Measurements from ENCODE around the gene MAB21L2. TPM values are rescaled to one million over a fixed set of nuclear protein-coding genes. Genes with fewer than 3 reads are reported as not detected.

The MAB21L2 gene
- polyA plus RNA-seq, 3 donors = not detected

- no peaks in the 10 kb centered on the region for H3K4me1 ChIP-seq (ENCODE audit: control insufficient read depth in 1 of 2, insufficient read depth in 2 of 2, low read length in 2 of 2)
- intact Hi-C loops (cut with micrococcal nuclease) = no loop called here
- no peak overlapping the region for H3K4me3 ChIP-seq (replicated peaks in 1 of 3; ENCODE audit: low read depth in 2 of 3, low read length in 3 of 3)
- no peak overlapping the region for H2AFZ ChIP-seq (ENCODE audit: insufficient read depth, low read depth, low read length, poor library complexity, severe bottlenecking)
- H3K27me3 Mint-ChIP-seq (ENCODE audit: low read depth in 3 of 3) = no peaks in the 10 kb centered on the region
- H3K27ac Mint-ChIP-seq = no peak overlapping the region
- H3K9ac ChIP-seq (ENCODE audit: insufficient read depth, low read length, poor library complexity, severe bottlenecking) = no peak overlapping the region
- peaks cover 0 to 3% of the 10 kb centered on the region in 2 donors for H3K36me3 Mint-ChIP-seq
- no peak for DNase-seq
- no peaks in the 10 kb centered on the region for H3K36me3 ChIP-seq (replicated peaks in 1 of 2; ENCODE audit: control insufficient read depth in 1 of 2, insufficient read depth in 2 of 2, low read length in 2 of 2)
- H3K4me3 Mint-ChIP-seq = no peak overlapping the region
- H3K9me3 ChIP-seq (replicated peaks in 1 of 2; ENCODE audit: control insufficient read depth in 1 of 2, insufficient read depth in 1 of 2, low read length in 2 of 2) = no peaks in the 10 kb centered on the region
- 69% methylated on average over 2 of the region's 4 CpGs for WGBS (ENCODE audit: insufficient coverage)
- H3K4me1 Mint-ChIP-seq = no peaks in the 10 kb centered on the region
- H3K27me3 ChIP-seq (ENCODE audit: control insufficient read depth in 2 of 2, insufficient read depth in 2 of 2, low read length in 2 of 2) = no peaks in the 10 kb centered on the region
- no peak for TF ChIP-seq CTCF (IDR thresholded peaks at IDR 0.05)
- no peak overlapping the region for H3K4me2 ChIP-seq (replicated peaks; ENCODE audit: extremely low read depth, low read length, poor library complexity, severe bottlenecking)
- H4K20me1 ChIP-seq (ENCODE audit: insufficient read depth, low read length) = no peaks in the 10 kb centered on the region
- H3K79me2 ChIP-seq (ENCODE audit: insufficient read depth, low read length) = no peaks in the 10 kb centered on the region
- no peaks in the 10 kb centered on the region for H3K9me3 Mint-ChIP-seq
- no peak overlapping the region for H3K27ac ChIP-seq (ENCODE audit: low read depth in 1 of 2, low read length in 2 of 2)
Observed at GRCh38 chr4:150569998-150570535, 11.9 kb upstream of the MAB21L2 start.

GRCh38 chr4:150570862-150571261, 11.1 kb upstream of the MAB21L2 start:
- H3K27me3 Mint-ChIP-seq (ENCODE audit: low read depth in 3 of 3) = no peaks in the 10 kb centered on the region
- no peak overlapping the region for H3K9ac ChIP-seq (ENCODE audit: insufficient read depth, low read length, poor library complexity, severe bottlenecking)
- no peak for DNase-seq
- no peaks in the 10 kb centered on the region for H3K4me1 ChIP-seq (ENCODE audit: control insufficient read depth in 1 of 2, insufficient read depth in 2 of 2, low read length in 2 of 2)
- H3K36me3 ChIP-seq (replicated peaks in 1 of 2; ENCODE audit: control insufficient read depth in 1 of 2, insufficient read depth in 2 of 2, low read length in 2 of 2) = no peaks in the 10 kb centered on the region
- TF ChIP-seq CTCF (IDR thresholded peaks at IDR 0.05) = no peak
- no peaks in the 10 kb centered on the region for H3K9me3 ChIP-seq (replicated peaks in 1 of 2; ENCODE audit: control insufficient read depth in 1 of 2, insufficient read depth in 1 of 2, low read length in 2 of 2)
- peaks cover 0 to 3% of the 10 kb centered on the region in 2 donors for H3K36me3 Mint-ChIP-seq
- H4K20me1 ChIP-seq (ENCODE audit: insufficient read depth, low read length) = no peaks in the 10 kb centered on the region
- no peaks in the 10 kb centered on the region for H3K27me3 ChIP-seq (ENCODE audit: control insufficient read depth in 2 of 2, insufficient read depth in 2 of 2, low read length in 2 of 2)
- no peak overlapping the region for H3K27ac Mint-ChIP-seq
- no peaks in the 10 kb centered on the region for H3K4me1 Mint-ChIP-seq
- WGBS (ENCODE audit: insufficient coverage) = no CpG with 5 or more reads among the region's 1 CpG
- no peaks in the 10 kb centered on the region for H3K79me2 ChIP-seq (ENCODE audit: insufficient read depth, low read length)
- H3K4me3 Mint-ChIP-seq = no peak overlapping the region
- H3K9me3 Mint-ChIP-seq = no peaks in the 10 kb centered on the region
- intact Hi-C loops (cut with micrococcal nuclease) = no loop called here
- no peak overlapping the region for H3K27ac ChIP-seq (ENCODE audit: low read depth in 1 of 2, low read length in 2 of 2)
- no peak overlapping the region for H2AFZ ChIP-seq (ENCODE audit: insufficient read depth, low read depth, low read length, poor library complexity, severe bottlenecking)
- no peak overlapping the region for H3K4me3 ChIP-seq (replicated peaks in 1 of 3; ENCODE audit: low read depth in 2 of 3, low read length in 3 of 3)
- no peak overlapping the region for H3K4me2 ChIP-seq (replicated peaks; ENCODE audit: extremely low read depth, low read length, poor library complexity, severe bottlenecking)
